ENCODE measurements around the gene TNFRSF21.
A peak's percentile ranks its signal among the peaks of the same experiment; 100 is the strongest.

TNFRSF21 gene

DNA sequence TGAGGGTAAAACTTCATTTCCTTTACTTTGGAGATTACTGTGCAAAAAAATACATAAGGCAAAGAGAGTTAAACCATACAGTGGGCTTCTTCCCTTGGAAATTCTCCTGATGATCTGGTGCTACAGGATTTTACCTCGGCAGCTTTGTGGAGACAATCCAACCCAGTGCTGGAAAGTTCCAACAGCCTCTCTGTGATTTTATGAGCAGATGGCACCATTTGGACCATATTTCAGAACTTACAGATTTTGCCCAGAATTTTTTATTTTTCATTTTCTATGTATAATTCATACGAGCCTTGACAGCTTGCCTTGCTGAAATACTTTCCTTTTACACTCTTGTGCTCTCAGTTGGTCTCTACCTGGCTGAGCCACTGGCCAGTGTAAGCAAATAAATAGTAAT is 43.3 kb upstream of the TNFRSF21 start:
- Mint-ChIP-seq H3K4me1 (peaks cover 15% of the 10 kb centered on the region), H3K36me3 (ENCODE audit: low read depth) (no peaks in the 10 kb centered on the region), H3K27ac (no peak overlapping the region), H3K4me3 (no peak overlapping the region), H3K27me3 (ENCODE audit: low read depth) (peaks cover 3% of the 10 kb centered on the region), H3K9me3 (no peaks in the 10 kb centered on the region)
- TF ChIP-seq, protein P1, sequence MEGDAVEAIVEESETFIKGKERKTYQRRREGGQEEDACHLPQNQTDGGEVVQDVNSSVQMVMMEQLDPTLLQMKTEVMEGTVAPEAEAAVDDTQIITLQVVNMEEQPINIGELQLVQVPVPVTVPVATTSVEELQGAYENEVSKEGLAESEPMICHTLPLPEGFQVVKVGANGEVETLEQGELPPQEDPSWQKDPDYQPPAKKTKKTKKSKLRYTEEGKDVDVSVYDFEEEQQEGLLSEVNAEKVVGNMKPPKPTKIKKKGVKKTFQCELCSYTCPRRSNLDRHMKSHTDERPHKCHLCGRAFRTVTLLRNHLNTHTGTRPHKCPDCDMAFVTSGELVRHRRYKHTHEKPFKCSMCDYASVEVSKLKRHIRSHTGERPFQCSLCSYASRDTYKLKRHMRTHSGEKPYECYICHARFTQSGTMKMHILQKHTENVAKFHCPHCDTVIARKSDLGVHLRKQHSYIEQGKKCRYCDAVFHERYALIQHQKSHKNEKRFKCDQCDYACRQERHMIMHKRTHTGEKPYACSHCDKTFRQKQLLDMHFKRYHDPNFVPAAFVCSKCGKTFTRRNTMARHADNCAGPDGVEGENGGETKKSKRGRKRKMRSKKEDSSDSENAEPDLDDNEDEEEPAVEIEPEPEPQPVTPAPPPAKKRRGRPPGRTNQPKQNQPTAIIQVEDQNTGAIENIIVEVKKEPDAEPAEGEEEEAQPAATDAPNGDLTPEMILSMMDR (IDR thresholded peaks at IDR 0.05; ENCODE audit: unreplicated experiment in 3 of 3) = no peak

DNA sequence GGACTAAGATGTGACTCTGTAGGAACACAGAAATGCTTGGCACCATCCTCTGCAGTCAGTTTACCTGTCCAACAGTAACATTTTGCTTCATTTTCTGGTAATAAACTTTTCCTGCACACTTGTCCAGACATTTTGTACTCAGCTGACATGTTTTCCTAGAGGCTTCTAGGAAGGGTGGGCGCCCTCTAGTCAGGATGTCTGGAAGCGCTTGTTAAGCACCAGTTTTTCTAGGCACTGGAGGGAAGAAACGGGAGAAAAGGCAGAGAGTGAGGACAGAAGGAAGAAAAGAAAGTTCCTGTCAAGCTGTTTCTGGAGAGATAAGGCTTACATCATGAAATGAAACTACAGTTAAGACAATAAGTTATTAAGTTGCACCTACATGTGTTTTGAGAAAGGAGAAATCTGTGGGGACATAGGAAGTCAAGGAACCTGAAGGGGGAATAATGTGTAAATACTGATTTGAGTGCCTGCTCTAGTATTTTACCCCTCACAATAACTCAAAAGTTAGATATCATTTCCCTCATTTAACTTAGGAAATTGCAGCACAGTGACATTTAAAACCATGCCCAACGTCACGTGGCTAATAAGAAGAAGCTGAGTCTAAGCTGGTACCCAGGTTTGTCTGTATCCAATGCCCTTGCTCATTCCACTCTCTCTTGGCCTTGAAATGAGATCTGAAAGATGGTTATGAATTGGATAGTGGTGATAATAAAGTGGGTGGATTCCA is 42.7 kb upstream of the TNFRSF21 start:
- TF ChIP-seq, protein P1 (IDR thresholded peaks at IDR 0.05; ENCODE audit: unreplicated experiment in 3 of 3) = no peak
- Mint-ChIP-seq H3K9me3 (no peaks in the 10 kb centered on the region), H3K27ac (no peak overlapping the region), H3K4me3 (no peak overlapping the region), H3K36me3 (ENCODE audit: low read depth) (no peaks in the 10 kb centered on the region), H3K27me3 (ENCODE audit: low read depth) (no peaks in the 10 kb centered on the region), H3K4me1 (peaks cover 15% of the 10 kb centered on the region)

DNA sequence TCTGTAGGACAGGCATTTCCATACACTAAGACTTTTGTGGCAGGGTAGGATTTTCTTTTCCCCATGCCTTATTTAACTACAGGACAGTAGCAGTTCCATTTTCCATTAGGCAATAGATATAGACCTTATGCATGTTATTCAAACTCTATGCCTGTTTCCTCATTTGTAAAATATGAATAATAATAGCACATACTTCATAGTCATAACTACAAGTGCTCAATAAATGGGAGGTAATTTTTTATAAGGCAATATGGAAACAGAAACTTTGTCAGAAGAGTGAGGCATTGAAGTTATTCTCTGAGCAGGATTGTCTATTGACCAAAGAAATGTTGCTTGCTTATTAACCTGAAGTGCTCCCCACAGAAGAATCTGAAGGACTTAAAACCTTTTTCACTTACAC is 41.9 kb upstream of the TNFRSF21 start:
- H3K27ac Mint-ChIP-seq = no peak overlapping the region
- no peaks in the 10 kb centered on the region for H3K36me3 Mint-ChIP-seq (ENCODE audit: low read depth)
- H3K27me3 Mint-ChIP-seq (ENCODE audit: low read depth) = no peaks in the 10 kb centered on the region
- H3K4me1 Mint-ChIP-seq = peaks cover 21% of the 10 kb centered on the region
- no peaks in the 10 kb centered on the region for H3K9me3 Mint-ChIP-seq
- H3K4me3 Mint-ChIP-seq = no peak overlapping the region
- TF ChIP-seq, protein P1 (IDR thresholded peaks at IDR 0.05; ENCODE audit: unreplicated experiment in 3 of 3) = no peak

DNA sequence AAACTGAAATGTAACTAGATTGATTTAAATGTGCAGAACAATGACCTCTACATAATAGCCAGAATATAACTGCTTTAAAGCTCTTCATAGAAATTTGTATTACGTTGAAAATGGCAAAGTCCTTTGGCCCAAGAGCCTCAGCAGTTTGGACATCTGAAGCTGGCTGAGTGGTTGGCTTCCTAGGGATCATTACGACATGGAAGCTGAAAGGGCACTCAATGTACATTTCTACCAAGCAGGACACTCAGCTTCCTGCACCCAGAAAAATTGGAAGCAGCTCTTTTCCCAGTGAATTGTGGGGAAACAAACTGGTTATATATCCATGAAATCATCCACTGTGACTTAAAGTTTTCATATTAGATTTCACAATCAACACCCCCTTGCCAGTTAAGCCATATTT is 40.2 kb upstream of the TNFRSF21 start:
- peaks cover 21% of the 10 kb centered on the region for H3K4me1 Mint-ChIP-seq
- H3K27me3 Mint-ChIP-seq (ENCODE audit: low read depth) = no peaks in the 10 kb centered on the region
- TF ChIP-seq, protein P1 (IDR thresholded peaks at IDR 0.05; ENCODE audit: unreplicated experiment in 3 of 3) = no peak
- no peaks in the 10 kb centered on the region for H3K36me3 Mint-ChIP-seq (ENCODE audit: low read depth)
- H3K9me3 Mint-ChIP-seq = no peaks in the 10 kb centered on the region
- no peak overlapping the region for H3K4me3 Mint-ChIP-seq
- H3K27ac Mint-ChIP-seq = peak overlapping the region in 1 of 3 experiments; percentile 51

DNA sequence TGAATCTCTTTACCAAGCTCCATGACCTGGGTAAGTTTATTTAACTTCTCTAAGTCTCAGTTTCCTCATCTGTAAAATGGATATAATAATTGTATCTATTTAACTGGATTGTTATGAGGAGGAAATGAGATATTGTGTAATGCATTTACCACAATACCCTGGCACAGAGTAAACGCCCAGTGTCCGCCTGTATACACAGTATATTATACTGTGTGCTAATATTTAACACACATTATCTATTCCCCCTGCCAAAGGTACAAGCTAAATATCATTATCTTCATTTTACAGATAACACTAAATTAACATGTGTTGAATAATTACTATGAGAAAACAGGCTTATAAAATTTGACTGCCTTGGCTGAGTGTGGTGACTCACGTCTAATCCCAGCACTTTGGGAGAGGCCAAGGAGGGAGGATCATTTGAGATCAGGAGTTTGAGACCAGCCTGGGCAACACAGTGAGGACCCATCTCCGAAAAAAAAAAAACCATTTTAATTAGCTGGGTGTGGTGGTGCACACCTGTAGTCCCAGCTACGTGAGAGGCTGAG is 38.7 kb upstream of the TNFRSF21 start:
- Mint-ChIP-seq H3K36me3 (ENCODE audit: low read depth) (no peaks in the 10 kb centered on the region), H3K27ac (no peak overlapping the region), H3K4me3 (no peak overlapping the region), H3K9me3 (no peaks in the 10 kb centered on the region), H3K4me1 (peaks cover 25% of the 10 kb centered on the region), H3K27me3 (ENCODE audit: low read depth) (no peaks in the 10 kb centered on the region)
- TF ChIP-seq, protein P1 (IDR thresholded peaks at IDR 0.05; ENCODE audit: unreplicated experiment in 3 of 3) = no peak

GRCh38 chr6:47345761-47346160 is 36.1 kb upstream of the TNFRSF21 start:
- no peak overlapping the region for H3K4me3 Mint-ChIP-seq
- H3K9me3 Mint-ChIP-seq = no peaks in the 10 kb centered on the region
- no peaks in the 10 kb centered on the region for H3K27me3 Mint-ChIP-seq (ENCODE audit: low read depth)
- H3K27ac Mint-ChIP-seq = no peak overlapping the region
- TF ChIP-seq, protein P1 (IDR thresholded peaks at IDR 0.05; ENCODE audit: unreplicated experiment in 3 of 3) = no peak
- peaks cover 37% of the 10 kb centered on the region for H3K4me1 Mint-ChIP-seq
- no peaks in the 10 kb centered on the region for H3K36me3 Mint-ChIP-seq (ENCODE audit: low read depth)

Measured in nephron (organoid).